ENCODE results near the gene MEGF9.

MEGF9 gene

GRCh38 chr9:120580051-120580896 is 134.0 kb downstream of the MEGF9 start, which contains the start of gene CDK5RAP2:
Gene CDK5RAP2, minus strand, starts transcription at chr9:120580167. Its CDS starts 189 bp downstream, at chr9:120579978.
- Histone ChIP-seq H3K4me1 (peaks cover 0 to 19% (median 14%) of the 10 kb centered on the region in 4 donors), H3K4me3 (peak within 1 kb of the TSS; percentile 94 to 97), H3K27me3 (no peaks in the 10 kb centered on the region), H3K9me3 (no peaks in the 10 kb centered on the region), H3K27ac (peak within 1 kb of the TSS; percentile 82 to 86), H3K36me3 (peaks cover 0 to 11% (median 0%) of the 10 kb centered on the region in 3 donors)
- peak; percentile 95 to 97 for DNase-seq
- TF ChIP-seq CTCF (IDR thresholded peaks at IDR 0.05), result no peak
- intact Hi-C loops (cut with DNase I; ENCODE audit: low total_unique reads), result no loop called here

GRCh38 chr9:120579139-120580050 is 134.9 kb downstream of the MEGF9 start:
- Histone ChIP-seq H3K9me3 (no peaks in the 10 kb centered on the region), H3K27ac (peak overlapping the region; percentile 82 to 86), H3K4me3 (peak overlapping the region; percentile 94 to 97), H3K27me3 (no peaks in the 10 kb centered on the region), H3K4me1 (peaks cover 0 to 19% (median 14%) of the 10 kb centered on the region in 4 donors), H3K36me3 (peaks cover 0 to 11% (median 0%) of the 10 kb centered on the region in 3 donors)
- DNase-seq, result no peak
- no peak for TF ChIP-seq CTCF (IDR thresholded peaks at IDR 0.05)
- intact Hi-C loops (cut with DNase I; ENCODE audit: low total_unique reads), result no loop called here

GRCh38 chr9:120574473-120574872 is 139.8 kb downstream of the MEGF9 start:
- H3K27me3 ChIP-seq, result no peaks in the 10 kb centered on the region
- peaks cover 0 to 45% (median 33%) of the 10 kb centered on the region in 4 donors for H3K4me1 ChIP-seq
- no peak for TF ChIP-seq CTCF (IDR thresholded peaks at IDR 0.05)
- DNase-seq, result no peak
- H3K36me3 ChIP-seq, result peaks cover under 1 to 24% (median 14%) of the 10 kb centered on the region in 3 donors
- intact Hi-C loops (cut with DNase I; ENCODE audit: low total_unique reads), result no loop called here
- no peak overlapping the region for H3K4me3 ChIP-seq
- H3K27ac ChIP-seq, result no peak overlapping the region
- H3K9me3 ChIP-seq, result no peaks in the 10 kb centered on the region

DNA sequence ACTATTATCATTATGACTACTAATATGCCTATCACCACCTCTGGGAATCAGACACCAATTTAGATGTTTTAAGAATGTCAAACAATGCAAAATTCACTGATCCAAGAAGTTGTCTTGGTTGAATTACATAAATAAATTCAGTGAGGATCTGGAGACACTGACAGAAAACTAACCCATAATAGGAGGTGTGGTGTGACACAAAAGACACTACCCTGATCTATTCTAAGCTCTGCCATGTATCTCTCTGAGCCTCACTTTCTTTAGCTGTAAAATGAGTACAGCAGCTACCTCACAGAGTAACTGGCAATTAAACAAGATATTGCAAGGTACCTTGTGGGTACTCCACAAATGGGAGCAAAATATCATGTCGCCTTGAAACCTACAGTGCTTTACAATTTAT is 141.8 kb downstream of the MEGF9 start:
- no peaks in the 10 kb centered on the region for H3K27me3 ChIP-seq
- H3K4me3 ChIP-seq, result no peak overlapping the region
- intact Hi-C loops (cut with DNase I; ENCODE audit: low total_unique reads), result no loop called here
- H3K36me3 ChIP-seq, result peaks cover 18 to 43% (median 34%) of the 10 kb centered on the region in 3 donors
- no peak for TF ChIP-seq CTCF (IDR thresholded peaks at IDR 0.05)
- no peaks in the 10 kb centered on the region for H3K9me3 ChIP-seq
- peaks cover 0 to 32% (median 23%) of the 10 kb centered on the region in 4 donors for H3K4me1 ChIP-seq
- no peak for DNase-seq
- H3K27ac ChIP-seq, result peak overlapping the region; percentile 52 to 67

- no peak for TF ChIP-seq CTCF (IDR thresholded peaks at IDR 0.05)
- DNase-seq, result peak; percentile 34 to 82
- Histone ChIP-seq H3K4me1 (peaks cover 0 to 32% (median 23%) of the 10 kb centered on the region in 4 donors), H3K36me3 (peaks cover 26 to 45% (median 42%) of the 10 kb centered on the region in 3 donors), H3K27ac (peak overlapping the region; percentile 52 to 67), H3K27me3 (no peaks in the 10 kb centered on the region), H3K4me3 (no peak overlapping the region), H3K9me3 (no peaks in the 10 kb centered on the region)
- intact Hi-C loops (cut with DNase I; ENCODE audit: low total_unique reads), result no loop called here
Observed at GRCh38 chr9:120571443-120572257, 142.6 kb downstream of the MEGF9 start.

All from tibial artery (tissue), 4 donors.